H9 (cell line): ENCODE measurements around the gene SLC26A6. TPM values are rescaled to one million over a fixed set of nuclear protein-coding genes. Genes with fewer than 3 reads are reported as not detected.

ENCODE experiments used
- DNase-seq: peaks from one replicate; pipeline ENCODE4 v3.0.0-alpha.2; 2017
- H2AFZ ChIP-seq: one replicate; pipeline ENCODE4 v1.6.1; 2013; ENCODE audit warnings: mild to moderate bottlenecking, low read length, control low read depth, moderate library complexity
- H2AK5ac ChIP-seq: 2 replicates; pipeline ENCODE4 v1.6.1; 2013; ENCODE audit warnings: low read length, control low read depth, mixed read lengths; ENCODE audit not compliant: insufficient read length
- H2BK120ac ChIP-seq: one replicate; pipeline ENCODE4 v1.6.1; 2013; ENCODE audit warnings: low read depth, mild to moderate bottlenecking, low read length, control low read depth, inconsistent platforms; ENCODE audit not compliant: poor library complexity, severe bottlenecking
- H2BK12ac ChIP-seq: 2 replicates; pipeline ENCODE4 v1.6.1; 2013; ENCODE audit warnings: low read length, control low read depth, mixed read lengths, low read depth; ENCODE audit not compliant: insufficient read length
- H2BK15ac ChIP-seq: 2 replicates; pipeline ENCODE4 v1.6.1; 2013; ENCODE audit warnings: low read depth, low read length, control low read depth
- H2BK20ac ChIP-seq: one replicate; pipeline ENCODE4 v1.6.1; 2013; ENCODE audit warnings: low read depth, mild to moderate bottlenecking, low read length, control low read depth, inconsistent platforms; ENCODE audit not compliant: poor library complexity, severe bottlenecking
- H2BK5ac ChIP-seq: 2 replicates; pipeline ENCODE4 v1.6.1; 2013; ENCODE audit warnings: low read length, control low read depth, mixed read lengths; ENCODE audit not compliant: insufficient read length
- H3K14ac ChIP-seq: 2 replicates; pipeline ENCODE4 v1.6.1; 2013; ENCODE audit warnings: low read length, control low read depth; ENCODE audit not compliant: insufficient read depth
- H3K18ac ChIP-seq: 2 replicates; pipeline ENCODE4 v1.6.1; 2013; ENCODE audit warnings: low read depth, mild to moderate bottlenecking, mixed read lengths, low read length, control low read depth; ENCODE audit not compliant: insufficient read length
- H3K23ac ChIP-seq: 2 replicates; pipeline ENCODE4 v1.6.1; 2013; ENCODE audit warnings: low read length, control low read depth, mixed read lengths, low read depth; ENCODE audit not compliant: insufficient read length
- H3K23me2 ChIP-seq: 2 replicates; pipeline ENCODE4 v1.6.1; 2013; ENCODE audit warnings: low read depth, mild to moderate bottlenecking, mixed read lengths, low read length, control low read depth; ENCODE audit not compliant: insufficient read length, poor library complexity, severe bottlenecking
- H3K27ac ChIP-seq: 2 replicates; pipeline ENCODE4 v1.5.1; 2013; ENCODE audit warnings: low read length, control low read depth, mixed read lengths, low read depth; ENCODE audit not compliant: insufficient read length
- H3K27me3 ChIP-seq: 2 replicates; pipeline ENCODE4 v1.6.1; 2013; ENCODE audit warnings: low read length, control low read depth, inconsistent platforms; ENCODE audit not compliant: insufficient read depth
- H3K4ac ChIP-seq: 2 replicates; pipeline ENCODE4 v1.6.1; 2013; ENCODE audit warnings: low read depth, mild to moderate bottlenecking, control low read depth, inconsistent platforms, low read length, moderate library complexity
- H3K4me1 ChIP-seq: 2 replicates; pipeline ENCODE4 v1.6.1; 2013; ENCODE audit warnings: low read length, control low read depth, inconsistent platforms; ENCODE audit not compliant: insufficient read depth
- H3K4me2 ChIP-seq: 2 replicates; pipeline ENCODE4 v1.6.1; 2013; ENCODE audit warnings: low read length, control low read depth, mixed read lengths; ENCODE audit not compliant: insufficient read length, insufficient read depth
- H3K56ac ChIP-seq: 2 replicates; pipeline ENCODE4 v1.6.1; 2013; ENCODE audit warnings: low read depth, mild to moderate bottlenecking, mixed read lengths, low read length, control low read depth; ENCODE audit not compliant: insufficient read length
- H3K79me1 ChIP-seq: 2 replicates; pipeline ENCODE4 v1.6.1; 2013; ENCODE audit warnings: low read depth, mild to moderate bottlenecking, moderate library complexity, low read length, control low read depth, inconsistent platforms; ENCODE audit not compliant: insufficient read depth, poor library complexity, severe bottlenecking
- H3K79me2 ChIP-seq: 2 replicates; pipeline ENCODE4 v1.6.1; 2013; ENCODE audit warnings: low read length, control low read depth, inconsistent platforms; ENCODE audit not compliant: insufficient read depth
- H3K9ac ChIP-seq: 2 replicates; pipeline ENCODE4 v1.6.1; 2013; ENCODE audit warnings: low read length, control low read depth, mixed read lengths; ENCODE audit not compliant: insufficient read length; ENCODE audit errors: extremely low read depth
- H3K9me3 ChIP-seq: one replicate; pipeline ENCODE4 v1.6.1; 2013; ENCODE audit warnings: low read depth, low read length, inconsistent platforms; ENCODE audit not compliant: control insufficient read depth
- H3T11ph ChIP-seq: one replicate; pipeline ENCODE4 v1.6.1; 2013; ENCODE audit warnings: mild to moderate bottlenecking, low read length, control low read depth, inconsistent platforms
- H4K20me1 ChIP-seq: one replicate; pipeline ENCODE4 v1.6.1; 2013; ENCODE audit not compliant: control insufficient read depth, insufficient read length, insufficient read depth
- H4K5ac ChIP-seq: 2 replicates; pipeline ENCODE4 v1.6.1; 2013; ENCODE audit warnings: low read depth, mild to moderate bottlenecking, mixed read lengths, low read length, control low read depth; ENCODE audit not compliant: insufficient read length
- H4K8ac ChIP-seq: replicated peaks from 2 replicates; pipeline ENCODE4 v1.6.1; 2013; ENCODE audit warnings: low read length, control low read depth, mixed read lengths, low read depth; ENCODE audit not compliant: insufficient read length
- H4K91ac ChIP-seq: 2 replicates; pipeline ENCODE4 v1.6.1; 2013; ENCODE audit warnings: low read depth, mild to moderate bottlenecking, moderate library complexity, mixed read lengths, low read length, control low read depth; ENCODE audit not compliant: insufficient read length
- H3K27ac Mint-ChIP-seq, 3 experiments: 2 replicates in 2 of 3; 3 replicates in 1 of 3; pipeline ENCODE4 v1.8.0; 2020 to 2021; ENCODE audit warnings: mixed read lengths in 3 of 3, mild to moderate bottlenecking in 1 of 3, moderate library complexity in 1 of 3
- H3K27me3 Mint-ChIP-seq: 2 replicates; pipeline ENCODE4 v1.8.0; 2021; ENCODE audit warnings: low read depth, mild to moderate bottlenecking, moderate library complexity, mixed read lengths
- H3K36me3 Mint-ChIP-seq, 3 experiments: 2 replicates in 2 of 3; 3 replicates in 1 of 3; pipeline ENCODE4 v1.8.0; 2020 to 2021; ENCODE audit warnings: low read depth in 3 of 3, mixed read lengths in 3 of 3; ENCODE audit not compliant: insufficient read depth in 1 of 3
- H3K4me1 Mint-ChIP-seq, 2 experiments: 2 replicates each; pipeline ENCODE4 v1.8.0; 2020; ENCODE audit warnings: mixed read lengths in 2 of 2
- H3K4me3 Mint-ChIP-seq, 2 experiments: 2 replicates in 1 of 2; 3 replicates in 1 of 2; pipeline ENCODE4 v1.8.0; 2020 to 2021; ENCODE audit warnings: mild to moderate bottlenecking in 2 of 2, mixed read lengths in 2 of 2, moderate library complexity in 1 of 2
- H3K9me3 Mint-ChIP-seq, 2 experiments: 2 replicates in 1 of 2; 3 replicates in 1 of 2; pipeline ENCODE4 v1.8.0; 2020; ENCODE audit warnings: mild to moderate bottlenecking in 2 of 2, mixed read lengths in 2 of 2, moderate library complexity in 1 of 2
- CTCF ChIP-seq: fragments of 200-600 bp; sonication (generic); conservative IDR thresholded peaks from 3 replicates; pipeline ENCODE4 v1.8.0; 2021; ENCODE audit warnings: antibody characterized with exemption, mild to moderate bottlenecking
- WGBS: extraction: QIAGEN DNeasy Blood & Tissue Kit; methylation state at CpG from one replicate; pipeline ENCODE4 v1.1.7; 2013; ENCODE audit warnings: missing lambda C conversion rate, low lambda C conversion rate, mixed read lengths; ENCODE audit not compliant: insufficient read length; ENCODE audit errors: extremely low coverage; 5-methylcytosine and 5-hydroxymethylcytosine counted together
- total RNA-seq: library from RNA; stranded (reverse); gene quantifications from 2 replicates; pipeline ENCODE4 v1.2.1, GENCODE V29; 2021

Gene SLC26A6
- total RNA-seq, 1 experiment from 2014 or later = 61.3 TPM

GRCh38 chr3:48679411-48680391 is 44.4 kb upstream of the SLC26A6 start:
- H2BK5ac ChIP-seq = no peak overlapping the region
- H2BK15ac ChIP-seq = no peak overlapping the region
- no peak overlapping the region for H3K18ac ChIP-seq
- H2BK20ac ChIP-seq = no peak overlapping the region
- no peak overlapping the region for H2AFZ ChIP-seq
- no peak overlapping the region for H3K56ac ChIP-seq
- peaks cover 2% of the 10 kb centered on the region; the same call in 1 of the 2 replicates for H3K4me1 ChIP-seq
- H4K8ac ChIP-seq = no peak overlapping the region
- no peak overlapping the region for H3K4me3 Mint-ChIP-seq
- H2BK120ac ChIP-seq = no peak overlapping the region
- H3K36me3 Mint-ChIP-seq = peaks cover 34 to 76% (median 72%) of the 10 kb centered on the region in 3 experiments
- no peak overlapping the region for H3K23ac ChIP-seq
- H3K9me3 ChIP-seq = no peaks in the 10 kb centered on the region
- H3K27ac Mint-ChIP-seq = no peak overlapping the region
- no peaks in the 10 kb centered on the region for H4K20me1 ChIP-seq
- no peak overlapping the region for H3K9ac ChIP-seq
- H3T11ph ChIP-seq = no peak overlapping the region
- no peak for DNase-seq
- H3K79me2 ChIP-seq = peaks cover 3% of the 10 kb centered on the region; the same call in 1 of the 2 replicates
- H3K9me3 Mint-ChIP-seq = no peaks in the 10 kb centered on the region
- no peak overlapping the region for H3K14ac ChIP-seq
- H3K79me1 ChIP-seq = peaks cover 3% of the 10 kb centered on the region
- no CpG with 5 or more reads among the region's 20 CpGs for WGBS
- H2AK5ac ChIP-seq = no peak overlapping the region
- TF ChIP-seq CTCF = no peak
- no peak overlapping the region for H3K4me2 ChIP-seq
- no peak overlapping the region for H2BK12ac ChIP-seq
- H3K27ac ChIP-seq = no peak overlapping the region
- peaks cover under 1% of the 10 kb centered on the region for H3K23me2 ChIP-seq
- H4K91ac ChIP-seq = no peak overlapping the region
- H3K4me1 Mint-ChIP-seq = peaks cover 9% of the 10 kb centered on the region in 2 experiments
- no peak overlapping the region for H4K5ac ChIP-seq
- H3K4ac ChIP-seq = no peak overlapping the region
- no peaks in the 10 kb centered on the region for H3K27me3 ChIP-seq
- H3K27me3 Mint-ChIP-seq = no peaks in the 10 kb centered on the region
